GM18502 (cell line): Measurements from ENCODE around the gene SDK1.

Experiments
- ATAC-seq: cut with Tn5 transposase; IDR thresholded peaks from one replicate; pipeline ENCODE4 v1.9.1; 2021; ENCODE audit warnings: mild to moderate bottlenecking; ENCODE audit not compliant: unreplicated experiment, poor library complexity

Gene SDK1

GRCh38 chr7:4045975-4046374, 744.9 kb downstream of the SDK1 start:
- no peak for ATAC-seq

GRCh38 chr7:4048336-4048735, 747.3 kb downstream of the SDK1 start:
- no peak for ATAC-seq

GRCh38 chr7:4049202-4049601, 748.1 kb downstream of the SDK1 start:
- no peak for ATAC-seq

GRCh38 chr7:4050126-4050660, 749.1 kb downstream of the SDK1 start:
- no peak for ATAC-seq

- no peak for ATAC-seq
These were observed 750.6 kb downstream of the SDK1 start for GRCh38 chr7:4051696-4052095.

GRCh38 chr7:4052130-4052529, 751.1 kb downstream of the SDK1 start:
- ATAC-seq, result no peak

- no peak for ATAC-seq
These were observed 753.1 kb downstream of the SDK1 start for GRCh38 chr7:4054158-4054557.

- ATAC-seq, result no peak
These were observed 755.7 kb downstream of the SDK1 start for GRCh38 chr7:4056552-4057288.

GRCh38 chr7:4057289-4057616, 756.2 kb downstream of the SDK1 start:
- no peak for ATAC-seq

- ATAC-seq, result no peak
These were observed 757.1 kb downstream of the SDK1 start for GRCh38 chr7:4058158-4058557.

- no peak for ATAC-seq
These were observed 764.1 kb downstream of the SDK1 start for GRCh38 chr7:4065190-4065589.

- ATAC-seq, result no peak
These were observed 765.2 kb downstream of the SDK1 start for GRCh38 chr7:4066206-4066605.

GRCh38 chr7:4066626-4067475, 765.8 kb downstream of the SDK1 start:
- ATAC-seq, result no peak

- ATAC-seq, result no peak
These were observed 766.4 kb downstream of the SDK1 start for GRCh38 chr7:4067476-4067760.

GRCh38 chr7:4067874-4068273, 766.8 kb downstream of the SDK1 start:
- ATAC-seq, result no peak

GRCh38 chr7:4068286-4068685, 767.2 kb downstream of the SDK1 start:
- no peak for ATAC-seq

- no peak for ATAC-seq
These were observed 768.4 kb downstream of the SDK1 start for GRCh38 chr7:4069268-4070095.

- ATAC-seq, result no peak
These were observed 769.2 kb downstream of the SDK1 start for GRCh38 chr7:4070214-4070613.

- ATAC-seq, result no peak
These were observed 770.5 kb downstream of the SDK1 start for GRCh38 chr7:4071370-4072058.

GRCh38 chr7:4072161-4072925, 771.3 kb downstream of the SDK1 start:
- ATAC-seq, result no peak
